Neural cell (in vitro differentiated cells): Measurements from ENCODE around the gene DAZAP1.

Experiments used
- CTCF ChIP-seq: fragments of 450-650 bp; IDR thresholded peaks from 2 replicates; pipeline ENCODE4 v1.5.1; 2014; ENCODE audit warnings: antibody characterized with exemption, mild to moderate bottlenecking, moderate library complexity; ENCODE audit not compliant: poor library complexity, severe bottlenecking
- EZH2 ChIP-seq: fragments of 200-600, 300-800 bp; shearing (Covaris generic), sonication (generic); IDR thresholded peaks from 2 replicates; pipeline ENCODE4 v1.6.1; 2014; ENCODE audit warnings: antibody characterized with exemption, low read length, borderline replicate concordance, mild to moderate bottlenecking; ENCODE audit not compliant: insufficient read depth, poor library complexity, severe bottlenecking
- MXI1 ChIP-seq: fragments of 450-650 bp; conservative IDR thresholded peaks from 2 replicates; pipeline ENCODE4 v1.6.1; 2014; ENCODE audit warnings: antibody characterized with exemption, mild to moderate bottlenecking; ENCODE audit not compliant: poor library complexity, severe bottlenecking
- POLR2AphosphoS5 ChIP-seq: IDR thresholded peaks from 2 replicates; pipeline ENCODE4 v1.6.1; 2012
- REST ChIP-seq: IDR thresholded peaks from 2 replicates; pipeline ENCODE4 v1.6.1; 2012; ENCODE audit warnings: borderline replicate concordance
- TAF1 ChIP-seq: IDR thresholded peaks from 2 replicates; pipeline ENCODE4 v1.6.1; 2012; ENCODE audit warnings: low read depth

- TF ChIP-seq MXI1 (no peak), CTCF (no peak), TAF1 (no peak), POLR2AphosphoS5 (no peak), EZH2 (no peak), REST (no peak)
Observed at GRCh38 chr19:1360126-1360817, 47.1 kb upstream of the DAZAP1 start.
